CD4-positive, CD25-positive, alpha-beta regulatory T cell (primary cell): ENCODE results near the gene RTF2. TPM values are rescaled to one million over a fixed set of nuclear protein-coding genes. Genes with fewer than 3 reads are reported as not detected.

ENCODE experiments used
- ATAC-seq, 2 donors: fragments of 150-1000 bp; cut with Tn5 transposase; one replicate each; pipeline ENCODE4 v1.10.0; 2021; ENCODE audit warnings: low read depth in 2 of 2, moderate number of reproducible peaks in 2 of 2, moderate library complexity in 1 of 2
- DNase-seq, 3 donors: peaks; one replicate each; pipeline versions ENCODE4 v3.0.0 to v3.0.0-alpha.2; 2012 to 2022; ENCODE audit warnings: mixed read lengths in 1 of 3
- H3K27ac ChIP-seq: one replicate; pipeline ENCODE4 v1.7.0; 2013; ENCODE audit warnings: mild to moderate bottlenecking, low read length; ENCODE audit not compliant: insufficient read depth, poor library complexity, severe bottlenecking
- H3K27me3 ChIP-seq: one replicate; pipeline ENCODE4 v1.7.0; 2013; ENCODE audit warnings: low read length; ENCODE audit not compliant: control insufficient read depth, insufficient read depth
- H3K36me3 ChIP-seq: one replicate; pipeline ENCODE4 v1.7.0; 2013; ENCODE audit warnings: mild to moderate bottlenecking, low read length, moderate library complexity; ENCODE audit not compliant: control insufficient read depth, insufficient read depth
- H3K4me1 ChIP-seq: 2 replicates; pipeline ENCODE4 v1.7.0; 2013; ENCODE audit warnings: mild to moderate bottlenecking, low read length; ENCODE audit not compliant: insufficient read depth, control insufficient read depth, poor library complexity, severe bottlenecking
- H3K4me3 ChIP-seq: one replicate; pipeline ENCODE4 v1.7.0; 2013; ENCODE audit warnings: low read depth, mild to moderate bottlenecking, low read length, moderate library complexity
- H3K9me3 ChIP-seq, 2 experiments: 1 replicate in 1 of 2; 2 replicates in 1 of 2; pipeline ENCODE4 v1.7.0; 2013; ENCODE audit warnings: low read length in 2 of 2, mild to moderate bottlenecking in 1 of 2, moderate library complexity in 1 of 2; ENCODE audit not compliant: control insufficient read depth in 2 of 2
- H3K27ac Mint-ChIP-seq, 3 donors: one replicate each; pipeline ENCODE4 v1.8.0; 2020 to 2022; ENCODE audit warnings: mild to moderate bottlenecking in 3 of 3, mixed read lengths in 3 of 3, moderate library complexity in 2 of 3
- H3K27me3 Mint-ChIP-seq: one replicate; pipeline ENCODE4 v1.8.0; 2022; ENCODE audit warnings: mild to moderate bottlenecking, mixed read lengths
- H3K36me3 Mint-ChIP-seq: one replicate; pipeline ENCODE4 v1.8.0; 2020; ENCODE audit warnings: mixed read lengths
- H3K4me1 Mint-ChIP-seq, 4 donors: one replicate each; pipeline ENCODE4 v1.8.0; 2020 to 2022; ENCODE audit warnings: mixed read lengths in 4 of 4, mild to moderate bottlenecking in 1 of 4
- H3K4me3 Mint-ChIP-seq, 4 donors: one replicate each; pipeline ENCODE4 v1.8.0; 2020 to 2022; ENCODE audit warnings: mild to moderate bottlenecking in 4 of 4, mixed read lengths in 4 of 4, moderate library complexity in 3 of 4
- H3K9me3 Mint-ChIP-seq, 7 donors: one replicate each; pipeline ENCODE4 v1.8.0; 2020 to 2022; ENCODE audit warnings: mixed read lengths in 7 of 7, mild to moderate bottlenecking in 3 of 7, moderate library complexity in 2 of 7
- polyA plus RNA-seq, 4 donors: library from polyadenylated mRNA; unstranded; fragments of 300-500 nt; fragmentation: Illumina TruSeq; gene quantifications; one replicate each; pipeline ENCODE4 v1.2.3, GENCODE V29; 2021
- total RNA-seq: library from RNA; stranded (reverse); gene quantifications from one replicate; pipeline ENCODE4 v1.2.3, GENCODE V29; 2022

Gene RTF2
- total and polyA plus RNA-seq, 5 donors from 2014 or later = 74.3 to 133 (median 121) TPM

DNA sequence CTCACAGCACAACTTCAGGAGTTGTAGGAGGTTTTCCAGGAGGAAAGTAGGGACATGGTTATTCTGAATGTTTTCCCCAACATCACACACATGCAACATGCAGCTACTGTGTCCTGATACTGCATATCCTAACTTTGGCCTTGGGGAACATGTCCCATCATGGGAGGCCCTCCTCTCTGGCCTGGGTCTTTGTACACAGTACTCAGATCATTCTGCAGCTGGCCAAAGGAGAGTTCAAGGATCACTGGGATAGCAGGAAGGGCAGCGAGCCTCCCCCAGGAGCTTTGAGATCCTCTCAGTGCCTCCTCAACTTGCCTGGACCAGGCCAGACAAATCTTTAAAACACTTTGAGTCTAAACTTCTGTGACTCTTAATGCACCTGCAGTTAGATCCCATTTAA is 43.5 kb upstream of the RTF2 start:
- Histone ChIP-seq H3K9me3 (no peaks in the 10 kb centered on the region), H3K27me3 (no peaks in the 10 kb centered on the region), H3K4me3 (no peak overlapping the region), H3K27ac (no peak overlapping the region), H3K36me3 (no peaks in the 10 kb centered on the region), H3K4me1 (peaks cover 14% of the 10 kb centered on the region)
- peaks cover 0 to 3% (median 0%) of the 10 kb centered on the region in 7 donors for H3K9me3 Mint-ChIP-seq
- DNase-seq (no peak), ATAC-seq (no peak)
- H3K4me3 Mint-ChIP-seq = no peak overlapping the region
- H3K27me3 Mint-ChIP-seq = no peaks in the 10 kb centered on the region
- H3K27ac Mint-ChIP-seq = no peak overlapping the region
- peaks cover 7% of the 10 kb centered on the region for H3K36me3 Mint-ChIP-seq
- peaks cover 5 to 37% (median 30%) of the 10 kb centered on the region in 4 donors for H3K4me1 Mint-ChIP-seq

- peaks cover 16% of the 10 kb centered on the region for H3K4me1 ChIP-seq
- no peaks in the 10 kb centered on the region for H3K27me3 ChIP-seq
- H3K36me3 ChIP-seq = no peaks in the 10 kb centered on the region
- Mint-ChIP-seq H3K27ac (peak overlapping the region in 2 of 3 donors; percentile 25 to 71), H3K9me3 (peaks cover 0 to 3% (median 0%) of the 10 kb centered on the region in 7 donors), H3K4me1 (peaks cover 8 to 44% (median 31%) of the 10 kb centered on the region in 4 donors), H3K36me3 (peaks cover 7% of the 10 kb centered on the region), H3K4me3 (no peak overlapping the region), H3K27me3 (no peaks in the 10 kb centered on the region)
- DNase-seq = no peak
- no peaks in the 10 kb centered on the region for H3K9me3 ChIP-seq
- H3K4me3 ChIP-seq = no peak overlapping the region
- ATAC-seq = no peak
- no peak overlapping the region for H3K27ac ChIP-seq
Measured at GRCh38 chr20:56426026-56426425, 42.4 kb upstream of the RTF2 start.

- ATAC-seq (no peak), DNase-seq (no peak)
- H3K27ac ChIP-seq = no peak overlapping the region
- Mint-ChIP-seq H3K4me3 (no peak overlapping the region), H3K9me3 (peaks cover 0 to 3% (median 0%) of the 10 kb centered on the region in 7 donors), H3K27me3 (no peaks in the 10 kb centered on the region), H3K36me3 (peaks cover 7% of the 10 kb centered on the region), H3K27ac (peak overlapping the region in 1 of 3 donors; percentile 71), H3K4me1 (peaks cover 8 to 38% (median 29%) of the 10 kb centered on the region in 4 donors)
- H3K27me3 ChIP-seq = no peaks in the 10 kb centered on the region
- no peaks in the 10 kb centered on the region for H3K9me3 ChIP-seq
- peaks cover 16% of the 10 kb centered on the region for H3K4me1 ChIP-seq
- H3K36me3 ChIP-seq = no peaks in the 10 kb centered on the region
- H3K4me3 ChIP-seq = no peak overlapping the region
Measured at GRCh38 chr20:56426926-56427325, 41.5 kb upstream of the RTF2 start.

DNA sequence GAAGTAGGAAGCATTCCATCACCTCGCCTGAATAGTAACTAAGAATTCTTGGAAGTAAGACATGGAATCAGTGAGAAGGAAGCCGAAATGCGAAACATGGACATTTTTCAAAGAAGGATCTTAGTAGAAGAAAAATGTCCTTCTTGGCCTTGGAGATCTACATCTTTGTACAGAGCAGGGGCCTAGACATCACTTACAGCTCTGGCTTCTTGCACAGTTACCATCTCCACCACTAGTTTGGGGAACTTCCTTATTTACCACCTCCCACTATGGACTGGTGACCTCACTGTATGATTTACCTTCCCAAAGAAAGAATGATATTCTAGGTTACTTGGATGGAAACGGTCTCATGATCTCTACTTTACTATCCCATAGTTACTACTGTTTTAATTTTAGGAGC is 40.6 kb upstream of the RTF2 start:
- H3K27me3 ChIP-seq = no peaks in the 10 kb centered on the region
- H3K4me3 ChIP-seq = no peak overlapping the region
- no peak for DNase-seq
- no peak overlapping the region for H3K27ac ChIP-seq
- no peaks in the 10 kb centered on the region for H3K36me3 ChIP-seq
- Mint-ChIP-seq H3K4me3 (peak overlapping the region in 2 of 4 donors; percentile 28 to 33), H3K9me3 (peaks cover 0 to 3% (median 0%) of the 10 kb centered on the region in 7 donors), H3K27me3 (no peaks in the 10 kb centered on the region), H3K27ac (peak overlapping the region in 1 of 3 donors; percentile 1), H3K36me3 (peaks cover 7% of the 10 kb centered on the region), H3K4me1 (peaks cover 8 to 30% (median 22%) of the 10 kb centered on the region in 4 donors)
- peaks cover 16% of the 10 kb centered on the region for H3K4me1 ChIP-seq
- H3K9me3 ChIP-seq = no peaks in the 10 kb centered on the region
- no peak for ATAC-seq

- peak overlapping the region in 1 of 3 donors; percentile 1 for H3K27ac Mint-ChIP-seq
- H3K36me3 ChIP-seq = no peaks in the 10 kb centered on the region
- H3K4me1 ChIP-seq = peaks cover 16% of the 10 kb centered on the region
- no peaks in the 10 kb centered on the region for H3K27me3 Mint-ChIP-seq
- no peak for ATAC-seq
- no peaks in the 10 kb centered on the region for H3K27me3 ChIP-seq
- no peak overlapping the region for H3K4me3 ChIP-seq
- no peak for DNase-seq
- peaks cover 0 to 3% (median 0%) of the 10 kb centered on the region in 7 donors for H3K9me3 Mint-ChIP-seq
- peak overlapping the region in 2 of 4 donors; percentile 6 to 53 for H3K4me3 Mint-ChIP-seq
- H3K4me1 Mint-ChIP-seq = peaks cover 8 to 31% (median 21%) of the 10 kb centered on the region in 4 donors
- peaks cover 7% of the 10 kb centered on the region for H3K36me3 Mint-ChIP-seq
- no peaks in the 10 kb centered on the region for H3K9me3 ChIP-seq
- H3K27ac ChIP-seq = no peak overlapping the region
Measured at GRCh38 chr20:56428410-56428809, 40.0 kb upstream of the RTF2 start.

DNA sequence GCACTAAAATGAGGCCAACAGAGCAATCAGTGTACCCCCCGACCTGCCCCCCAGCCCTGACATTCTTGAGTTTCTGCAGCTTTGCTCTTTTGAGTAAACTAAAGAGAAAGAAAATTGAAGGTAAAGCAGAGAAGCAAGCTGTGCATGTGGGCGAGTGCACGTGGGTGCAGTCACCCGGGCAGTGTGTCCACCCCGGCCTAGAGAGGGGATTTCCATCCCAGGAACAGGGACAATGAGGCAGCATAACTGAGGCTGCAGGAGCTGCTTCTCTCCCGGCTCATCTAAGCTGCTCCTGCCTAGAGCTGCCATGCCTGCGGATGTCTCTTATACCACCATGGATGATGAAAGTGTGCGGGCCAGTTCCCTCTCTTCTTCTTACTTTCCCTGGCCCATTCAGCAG is 39.5 kb upstream of the RTF2 start:
- Mint-ChIP-seq H3K36me3 (peaks cover 7% of the 10 kb centered on the region), H3K27me3 (no peaks in the 10 kb centered on the region), H3K4me1 (peaks cover 8 to 31% (median 21%) of the 10 kb centered on the region in 4 donors), H3K27ac (peak overlapping the region; percentile 92 to 95 (median 94)), H3K4me3 (peak overlapping the region; percentile 53 to 88 (median 85)), H3K9me3 (peaks cover 0 to 3% (median 0%) of the 10 kb centered on the region in 7 donors)
- no peaks in the 10 kb centered on the region for H3K36me3 ChIP-seq
- H3K27ac ChIP-seq = no peak overlapping the region
- ATAC-seq (no peak), DNase-seq (no peak)
- H3K27me3 ChIP-seq = no peaks in the 10 kb centered on the region
- H3K9me3 ChIP-seq = no peaks in the 10 kb centered on the region
- H3K4me3 ChIP-seq = peak overlapping the region; percentile 63
- H3K4me1 ChIP-seq = peaks cover 16% of the 10 kb centered on the region

GRCh38 chr20:56429502-56429901 is 38.9 kb upstream of the RTF2 start:
- Histone ChIP-seq H3K36me3 (no peaks in the 10 kb centered on the region), H3K4me1 (peaks cover 16% of the 10 kb centered on the region), H3K27ac (peak overlapping the region; percentile 43), H3K27me3 (no peaks in the 10 kb centered on the region), H3K4me3 (peak overlapping the region; percentile 63), H3K9me3 (no peaks in the 10 kb centered on the region)
- H3K4me1 Mint-ChIP-seq = peaks cover 8 to 31% (median 21%) of the 10 kb centered on the region in 4 donors
- H3K27ac Mint-ChIP-seq = peak overlapping the region; percentile 92 to 95 (median 94)
- ATAC-seq (no peak), DNase-seq (no peak)
- H3K27me3 Mint-ChIP-seq = no peaks in the 10 kb centered on the region
- peaks cover 0 to 3% (median 0%) of the 10 kb centered on the region in 7 donors for H3K9me3 Mint-ChIP-seq
- H3K36me3 Mint-ChIP-seq = peaks cover 7% of the 10 kb centered on the region
- peak overlapping the region; percentile 2 to 88 (median 85) for H3K4me3 Mint-ChIP-seq

DNA sequence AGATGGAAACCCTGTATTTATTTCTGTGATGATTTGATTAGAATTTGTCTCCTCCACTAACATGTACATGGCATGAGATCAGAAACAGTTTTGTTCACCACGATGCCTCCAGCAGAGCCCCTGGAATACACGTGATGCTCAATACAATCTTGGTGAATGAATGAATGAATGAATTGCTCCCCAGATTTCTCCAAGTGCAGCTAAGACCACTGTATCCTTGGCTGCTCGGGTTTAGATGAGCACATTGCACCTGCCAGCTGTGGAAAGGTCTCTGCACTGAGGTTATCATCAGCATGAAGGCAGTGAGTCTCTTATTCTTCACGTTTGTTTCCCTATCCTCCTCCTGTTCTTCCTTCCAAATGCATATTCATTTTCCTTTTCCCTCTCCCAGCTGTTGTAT is 38.5 kb upstream of the RTF2 start:
- no peaks in the 10 kb centered on the region for H3K36me3 ChIP-seq
- ATAC-seq (no peak), DNase-seq (no peak)
- H3K27me3 Mint-ChIP-seq = no peaks in the 10 kb centered on the region
- peaks cover 16% of the 10 kb centered on the region for H3K4me1 ChIP-seq
- H3K9me3 ChIP-seq = no peaks in the 10 kb centered on the region
- H3K4me1 Mint-ChIP-seq = peaks cover 8 to 31% (median 21%) of the 10 kb centered on the region in 4 donors
- H3K27me3 ChIP-seq = no peaks in the 10 kb centered on the region
- peaks cover 7% of the 10 kb centered on the region for H3K36me3 Mint-ChIP-seq
- peak overlapping the region; percentile 2 to 88 (median 85) for H3K4me3 Mint-ChIP-seq
- H3K27ac ChIP-seq = peak overlapping the region; percentile 43
- peak overlapping the region; percentile 63 for H3K4me3 ChIP-seq
- peak overlapping the region; percentile 92 to 95 (median 94) for H3K27ac Mint-ChIP-seq
- peaks cover 0 to 3% (median 0%) of the 10 kb centered on the region in 7 donors for H3K9me3 Mint-ChIP-seq
